Sigmoid colon (tissue), 4 donors: ENCODE measurements around the gene SLC6A6.

Experiments used
- POLR2AphosphoS5 ChIP-seq, 4 donors: sonication (generic); formaldehyde crosslinking; IDR thresholded peaks; one replicate each; pipeline ENCODE4 v1.6.1; 2017; ENCODE audit warnings: antibody characterized with exemption in 4 of 4
- TF ChIP-seq, protein P1 (sequence below), 4 experiments: fragments of 450-650 bp in 3 of 4; fragments of 200-600 bp in 1 of 4; IDR thresholded peaks; one replicate each; pipeline ENCODE4 v1.5.1; 2016 to 2019; ENCODE audit warnings: antibody characterized with exemption in 4 of 4, mild to moderate bottlenecking in 3 of 4, moderate library complexity in 2 of 4

DNA sequence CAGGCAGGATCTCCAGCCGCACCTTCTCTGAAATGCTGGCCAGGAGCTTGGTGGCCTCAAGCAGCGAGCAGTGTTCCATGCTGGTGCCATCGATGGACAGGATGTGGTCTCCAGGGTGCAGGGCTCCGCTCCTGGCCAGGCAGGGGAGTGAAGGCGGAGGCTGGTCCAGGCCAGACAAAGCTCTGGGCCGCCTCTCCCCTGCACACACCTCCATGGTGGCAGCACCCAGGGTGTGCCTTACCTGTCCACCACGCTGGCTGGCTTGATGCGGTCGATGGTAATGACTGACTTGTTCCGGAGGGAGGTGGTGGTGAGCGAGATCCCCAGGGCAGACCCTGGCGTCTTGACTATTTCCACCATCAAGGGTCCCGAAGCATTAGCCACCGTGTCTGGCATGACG lies 117.7 kb downstream of the SLC6A6 start:
- TF ChIP-seq, protein P1, sequence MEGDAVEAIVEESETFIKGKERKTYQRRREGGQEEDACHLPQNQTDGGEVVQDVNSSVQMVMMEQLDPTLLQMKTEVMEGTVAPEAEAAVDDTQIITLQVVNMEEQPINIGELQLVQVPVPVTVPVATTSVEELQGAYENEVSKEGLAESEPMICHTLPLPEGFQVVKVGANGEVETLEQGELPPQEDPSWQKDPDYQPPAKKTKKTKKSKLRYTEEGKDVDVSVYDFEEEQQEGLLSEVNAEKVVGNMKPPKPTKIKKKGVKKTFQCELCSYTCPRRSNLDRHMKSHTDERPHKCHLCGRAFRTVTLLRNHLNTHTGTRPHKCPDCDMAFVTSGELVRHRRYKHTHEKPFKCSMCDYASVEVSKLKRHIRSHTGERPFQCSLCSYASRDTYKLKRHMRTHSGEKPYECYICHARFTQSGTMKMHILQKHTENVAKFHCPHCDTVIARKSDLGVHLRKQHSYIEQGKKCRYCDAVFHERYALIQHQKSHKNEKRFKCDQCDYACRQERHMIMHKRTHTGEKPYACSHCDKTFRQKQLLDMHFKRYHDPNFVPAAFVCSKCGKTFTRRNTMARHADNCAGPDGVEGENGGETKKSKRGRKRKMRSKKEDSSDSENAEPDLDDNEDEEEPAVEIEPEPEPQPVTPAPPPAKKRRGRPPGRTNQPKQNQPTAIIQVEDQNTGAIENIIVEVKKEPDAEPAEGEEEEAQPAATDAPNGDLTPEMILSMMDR (IDR thresholded peaks at IDR 0.05), result no peak
- no peak for TF ChIP-seq POLR2AphosphoS5 (IDR thresholded peaks at IDR 0.05)
